HTR-8/SVneo (cell line): ENCODE measurements around the gene SCRT2.

Experiments
- DNase-seq: peaks from one replicate; pipeline ENCODE4 v3.0.0; 2011; ENCODE audit warnings: low spot score, mixed read lengths; ENCODE audit not compliant: insufficient read length
- FAIRE-seq: peaks from 2 replicates; lab custom pipeline; 2011; peaks lifted over from hg19 to GRCh38; lab: Jason Lieb, UNC

The SCRT2 gene

DNA sequence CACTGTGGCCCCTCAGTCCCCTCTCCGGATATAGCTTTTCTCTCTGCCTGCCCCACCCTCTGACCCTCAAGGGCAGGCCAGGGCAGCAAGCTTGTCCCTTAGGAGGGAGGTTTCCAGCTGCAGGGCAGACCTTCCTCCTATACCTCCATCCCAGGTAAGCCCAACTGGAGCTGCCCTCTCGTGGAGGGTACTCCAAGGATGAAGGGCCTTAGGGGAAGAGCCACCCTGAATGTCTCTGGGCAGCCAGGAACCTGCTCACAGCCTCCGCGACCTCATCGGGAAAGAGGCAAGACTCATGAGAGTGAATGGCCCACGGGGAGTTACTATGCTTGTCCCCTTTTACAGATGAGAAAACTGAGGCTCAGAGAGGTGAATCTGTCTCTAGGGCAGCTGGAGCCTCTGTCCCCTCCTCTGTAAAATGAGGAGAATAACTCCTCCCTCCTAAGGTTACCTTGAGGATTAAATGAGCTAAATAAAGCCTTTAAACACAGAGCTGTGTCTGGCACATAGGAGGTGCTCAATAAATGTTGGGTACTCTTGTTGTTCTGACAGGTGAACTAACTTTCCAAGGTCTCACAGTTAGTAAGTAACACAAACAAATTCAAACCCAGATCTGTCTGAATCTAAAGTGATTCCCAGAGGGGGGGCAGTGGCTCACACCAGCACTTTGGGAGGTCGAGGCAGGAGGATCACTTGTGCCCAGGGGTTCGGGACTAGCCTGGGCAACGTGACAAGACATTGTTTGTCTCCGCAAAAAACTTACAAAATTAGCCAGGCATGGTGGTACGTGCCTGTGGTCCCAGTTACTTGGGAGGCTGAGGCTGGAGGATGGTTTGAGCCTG lies 34.7 kb downstream of the SCRT2 start:
- no peak for FAIRE-seq

DNA sequence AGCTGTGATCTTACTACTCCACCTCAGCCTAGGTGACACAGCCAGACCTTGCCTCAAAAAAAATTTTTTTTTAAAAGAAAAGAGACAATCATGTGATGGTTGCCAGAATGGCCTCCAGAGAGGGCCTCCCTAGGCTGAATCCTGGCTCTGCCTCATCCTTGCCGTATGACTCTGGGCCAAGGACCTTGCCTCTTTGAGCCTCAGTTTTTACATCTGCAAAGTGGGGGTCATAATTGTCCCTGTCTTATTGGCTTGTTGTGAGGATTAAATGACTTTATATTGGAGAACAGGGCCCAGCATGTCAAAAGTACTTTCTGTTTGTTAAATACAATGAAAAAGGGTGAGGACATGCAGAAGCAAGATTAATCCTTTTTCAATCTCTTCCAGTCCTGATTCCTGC lies 37.0 kb downstream of the SCRT2 start:
- no peak for FAIRE-seq
- DNase-seq = no peak

More for the DNA sequence above, 34.7 kb downstream of the SCRT2 start:
- no peak for DNase-seq

DNA sequence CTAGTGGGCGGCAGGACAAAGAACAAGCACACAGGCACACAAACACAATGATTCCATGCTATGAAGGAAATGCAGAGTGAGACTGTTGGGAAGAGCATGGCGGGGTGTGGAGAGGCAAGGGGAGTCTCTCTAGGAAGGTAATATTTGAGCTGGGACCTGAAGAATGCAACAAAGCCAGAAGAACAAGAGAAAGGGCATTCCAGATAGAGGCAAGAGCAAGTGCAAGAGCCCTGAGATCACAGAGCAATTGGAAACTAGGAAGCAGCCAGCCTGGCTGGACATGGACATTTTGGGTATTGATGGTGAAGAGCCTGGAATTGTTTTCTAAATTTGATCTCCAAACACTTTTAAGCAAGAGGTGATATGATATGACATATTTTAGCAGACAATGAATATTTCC lies 38.0 kb downstream of the SCRT2 start:
- no peak for FAIRE-seq

DNA sequence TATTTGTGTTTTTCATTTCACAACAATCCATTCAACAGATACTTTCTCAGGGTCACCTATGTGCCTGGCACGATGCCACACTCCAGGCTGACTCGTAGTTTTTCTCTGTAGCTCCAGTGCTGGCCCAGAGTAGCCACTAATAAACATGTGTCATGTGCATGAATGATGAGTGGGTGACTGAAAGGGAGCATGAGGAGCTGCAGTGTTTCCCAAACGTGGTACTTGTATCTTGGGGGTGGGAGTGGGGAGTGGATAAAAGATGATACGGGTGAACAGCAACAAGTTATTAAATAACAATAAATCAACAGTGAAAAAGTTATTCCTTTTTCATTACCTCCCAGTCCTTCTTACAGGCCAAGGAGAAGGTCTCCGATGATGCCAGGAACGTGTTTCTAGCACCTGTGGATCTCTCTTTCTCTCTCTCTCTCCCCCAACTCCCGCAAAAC lies 39.7 kb downstream of the SCRT2 start:
- FAIRE-seq (no peak), DNase-seq (no peak)

More for the DNA sequence above, 38.0 kb downstream of the SCRT2 start:
- no peak for DNase-seq

DNA sequence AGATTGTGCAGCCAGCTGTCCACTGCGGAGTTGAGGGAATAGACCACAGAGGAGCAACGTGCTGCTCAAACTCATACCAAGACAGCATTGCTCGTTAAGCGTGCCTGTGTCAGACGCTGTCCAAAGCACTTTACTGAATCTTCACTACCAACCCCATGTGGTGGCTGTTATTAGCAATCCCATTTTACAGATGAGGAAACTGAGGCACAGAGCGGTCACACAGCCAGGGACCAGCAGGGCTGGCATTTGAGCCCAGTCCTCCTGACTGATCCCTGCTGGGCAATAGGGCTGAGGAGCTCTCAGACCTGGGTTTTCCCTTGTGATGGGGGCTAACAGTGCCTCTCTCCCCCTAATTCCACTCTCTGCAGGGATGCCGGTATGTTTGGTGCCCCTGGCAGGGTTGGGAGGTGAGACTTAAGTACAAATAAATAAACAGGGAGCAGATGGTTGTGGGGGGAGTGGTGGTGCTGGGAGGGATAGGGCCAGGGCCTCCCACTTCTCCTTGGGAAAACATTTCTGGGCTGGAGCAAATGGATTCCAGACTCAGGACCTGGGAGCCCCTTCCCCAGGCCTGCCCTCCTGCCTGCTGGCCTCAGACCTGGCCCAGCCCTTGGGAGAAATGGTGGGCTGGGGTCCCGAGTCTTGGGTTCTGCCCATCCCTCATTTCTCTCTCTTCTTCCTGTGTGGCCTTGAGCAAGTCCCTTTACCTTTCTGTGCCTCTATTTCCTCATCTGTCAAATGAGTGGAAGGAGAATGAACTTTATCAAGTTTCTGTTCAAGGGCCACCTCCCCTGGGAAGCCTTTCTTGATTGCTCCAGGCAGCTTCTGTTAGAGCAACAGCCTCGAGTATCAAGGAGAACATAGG lies 40.3 kb downstream of the SCRT2 start:
- FAIRE-seq (no peak), DNase-seq (no peak)

DNA sequence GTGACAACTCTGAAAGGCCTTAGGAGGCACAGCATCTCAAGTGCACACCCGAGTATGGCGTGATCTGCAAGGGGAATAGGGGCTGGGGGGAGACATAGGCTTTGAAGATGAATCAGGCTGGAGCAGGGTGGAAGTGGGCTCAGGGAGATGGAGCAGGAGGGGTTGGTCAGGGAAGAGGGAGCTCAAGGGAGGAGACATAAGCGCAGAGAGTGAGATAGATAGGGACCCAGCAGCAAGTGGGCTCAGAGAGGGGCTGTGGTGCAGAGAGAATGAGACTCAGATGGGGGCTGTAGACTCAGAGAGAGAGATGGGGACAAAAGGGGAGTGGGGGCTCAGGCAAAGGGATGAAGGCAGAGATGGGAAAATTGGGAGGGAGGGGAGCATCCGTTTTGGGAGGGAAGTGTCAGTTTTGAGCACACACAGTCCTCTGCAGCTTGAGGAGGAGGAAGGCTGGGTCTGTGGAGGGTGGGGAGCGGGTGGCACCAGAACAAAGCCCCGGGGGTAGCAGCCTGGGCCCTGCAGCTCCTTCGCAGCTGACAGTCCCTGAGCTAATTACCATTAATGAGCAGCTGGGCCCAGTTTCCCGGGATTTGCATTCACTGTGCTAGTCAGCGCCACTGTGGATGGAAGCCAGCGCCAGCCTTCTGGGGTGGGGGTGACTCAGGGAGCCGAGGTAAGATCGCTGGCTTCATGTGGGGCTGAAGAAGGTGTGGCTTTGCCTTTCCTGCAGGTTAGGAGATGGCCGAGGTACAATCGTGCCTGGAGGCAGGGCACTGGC lies 41.3 kb downstream of the SCRT2 start:
- no peak for DNase-seq
- no peak for FAIRE-seq

DNA sequence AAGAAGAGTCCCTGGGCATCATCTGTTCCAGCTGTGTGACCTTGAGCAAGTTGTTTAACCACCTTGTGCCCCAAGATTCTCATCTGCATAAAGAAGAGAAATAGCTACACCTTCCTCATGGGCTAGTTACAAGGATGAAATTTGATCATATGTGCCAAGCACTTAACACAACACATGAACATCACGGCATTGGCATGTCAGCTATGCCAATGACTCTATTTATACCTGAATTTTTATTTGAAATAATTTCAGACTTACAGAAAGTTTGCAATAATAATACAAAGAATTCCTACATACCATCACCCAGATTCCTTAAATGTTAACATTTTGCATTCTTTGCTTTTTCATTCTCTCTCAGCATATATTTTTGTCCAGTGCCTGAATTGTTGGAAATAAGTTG lies 44.5 kb downstream of the SCRT2 start:
- FAIRE-seq (no peak), DNase-seq (no peak)

DNA sequence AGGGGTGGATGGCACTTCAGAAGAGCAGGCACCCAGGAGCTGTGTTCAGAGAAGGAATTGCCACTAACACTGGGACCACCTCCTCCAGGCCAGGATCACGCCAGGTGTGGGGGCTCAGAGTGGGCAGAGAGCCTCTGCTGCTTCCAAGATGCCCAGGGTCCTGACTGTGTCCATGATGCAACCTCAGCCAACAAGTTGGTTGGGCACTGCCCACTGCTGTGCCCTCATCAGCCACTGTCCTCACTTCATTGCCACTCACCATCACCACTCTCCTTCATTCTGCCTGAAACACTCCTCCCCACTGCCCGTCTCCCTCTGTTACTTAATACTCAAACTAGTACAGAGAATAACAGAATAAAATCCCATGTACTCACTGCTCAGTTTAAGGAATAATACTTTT lies 49.0 kb downstream of the SCRT2 start:
- no peak for DNase-seq
- FAIRE-seq = no peak

DNA sequence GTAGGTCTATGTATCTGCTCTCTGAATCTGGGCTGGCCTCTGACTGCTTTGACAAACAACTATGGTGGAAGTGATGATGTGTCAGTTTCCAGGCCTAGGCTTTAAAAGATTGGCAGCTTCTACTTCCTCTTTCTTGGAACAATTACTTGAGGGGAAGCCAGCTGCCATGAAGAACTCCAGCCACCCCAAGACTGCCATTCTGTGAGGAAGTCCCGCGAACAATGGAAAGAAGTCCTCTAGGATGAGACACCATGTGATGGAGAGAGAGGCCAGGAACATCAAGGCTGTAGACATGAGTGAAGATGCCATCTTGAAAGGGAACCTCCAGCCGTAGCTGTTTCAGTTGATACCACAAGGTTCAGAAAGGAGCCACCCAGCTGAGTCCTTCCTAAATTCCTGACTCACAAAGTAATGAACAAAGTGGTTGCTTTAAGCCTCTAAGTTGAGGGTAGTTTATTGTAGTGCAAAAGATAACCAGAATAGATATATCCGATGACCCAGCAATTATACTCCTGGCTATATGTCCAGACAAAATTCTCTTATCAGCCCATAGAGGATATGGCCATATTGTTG lies 50.2 kb downstream of the SCRT2 start:
- FAIRE-seq = no peak
- no peak for DNase-seq

DNA sequence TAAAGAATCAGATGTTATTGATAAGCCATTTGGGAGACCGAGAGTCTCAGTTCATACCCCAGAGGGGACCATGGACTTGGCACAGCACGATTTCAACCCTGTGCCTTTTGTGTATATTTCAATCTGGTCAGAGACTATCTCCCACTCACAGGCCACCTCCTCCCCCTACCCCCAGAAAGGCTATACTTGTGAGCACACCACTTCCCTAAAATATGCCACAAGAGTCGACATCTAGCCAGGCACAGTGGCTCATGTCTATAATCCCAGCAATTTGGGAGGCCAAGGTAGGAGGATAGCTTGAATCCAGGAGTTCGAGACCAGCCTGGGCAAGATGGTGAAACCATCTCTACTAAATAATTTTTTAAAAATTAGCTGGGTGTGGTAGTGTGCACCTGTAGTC lies 51.9 kb downstream of the SCRT2 start:
- FAIRE-seq = no peak
- no peak for DNase-seq

DNA sequence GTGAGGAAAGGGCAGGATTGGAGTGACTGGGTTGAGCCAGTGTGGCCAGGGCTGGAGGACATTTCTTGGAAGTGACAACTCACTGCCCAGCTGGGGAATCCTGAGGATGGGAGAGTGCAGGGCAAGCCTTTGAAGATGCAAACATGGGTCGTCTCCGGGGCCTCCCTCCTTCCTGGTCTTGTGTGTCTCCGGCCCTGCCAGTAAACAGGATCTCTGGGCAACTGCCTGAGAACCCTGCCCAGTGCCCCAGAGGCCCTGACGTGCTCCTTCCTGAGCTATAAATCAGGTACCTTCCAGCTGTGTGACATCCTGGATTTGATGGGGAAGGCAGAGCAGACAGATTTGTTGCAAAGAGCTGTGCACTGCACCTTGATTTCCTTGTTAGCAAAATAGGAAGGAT lies 52.6 kb downstream of the SCRT2 start:
- no peak for DNase-seq
- no peak for FAIRE-seq

DNA sequence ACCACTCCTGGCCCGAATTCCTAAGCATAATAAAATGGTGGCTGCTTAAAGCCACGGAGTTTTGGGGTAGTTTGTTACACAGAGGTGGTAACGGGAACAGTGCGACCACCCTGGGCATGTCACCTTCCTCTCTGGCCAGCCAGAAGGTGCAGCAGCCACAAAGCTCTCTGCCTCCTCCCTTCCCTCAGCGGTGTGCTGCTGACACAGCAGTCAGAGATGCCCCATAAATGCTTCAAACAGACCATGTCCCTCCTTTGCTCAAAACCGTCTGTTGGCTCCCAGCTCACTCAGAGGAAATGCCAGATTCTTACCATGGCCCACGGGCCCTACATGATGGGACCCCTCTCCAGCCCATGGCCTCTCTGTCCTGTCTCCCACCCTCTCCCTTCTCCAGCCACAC lies 53.4 kb downstream of the SCRT2 start:
- DNase-seq (no peak), FAIRE-seq (no peak)

DNA sequence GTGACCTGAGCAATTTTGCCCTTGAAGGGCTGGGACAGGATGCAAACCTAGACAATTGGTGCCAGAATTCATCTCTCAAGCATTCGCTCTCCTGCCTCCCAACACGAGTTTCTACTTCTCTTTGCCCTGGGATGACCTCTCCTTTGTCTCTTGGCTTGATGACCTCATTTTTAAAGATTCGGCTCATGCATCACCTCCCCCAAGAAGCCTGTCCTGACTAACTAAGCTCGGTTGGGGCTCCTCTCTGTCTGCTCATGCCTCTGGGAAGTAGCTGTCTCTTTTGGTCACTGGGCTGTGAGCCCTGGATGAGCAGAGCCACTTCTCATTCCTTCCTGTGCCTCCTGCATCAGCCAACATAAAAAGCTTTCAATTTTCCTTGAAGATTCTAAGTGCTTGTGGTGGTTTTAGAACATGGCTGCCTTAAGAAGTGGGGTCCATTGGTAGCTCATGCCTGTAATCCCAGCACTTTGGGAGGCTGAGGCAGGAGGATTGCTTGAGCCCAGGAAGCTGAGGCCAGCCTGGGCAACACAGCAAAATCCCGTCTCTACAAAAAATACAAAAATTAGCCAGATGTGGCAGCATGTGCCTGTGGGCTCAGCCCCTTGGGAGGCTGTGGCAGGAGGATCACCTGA lies 54.4 kb downstream of the SCRT2 start:
- no peak for DNase-seq
- FAIRE-seq = no peak

DNA sequence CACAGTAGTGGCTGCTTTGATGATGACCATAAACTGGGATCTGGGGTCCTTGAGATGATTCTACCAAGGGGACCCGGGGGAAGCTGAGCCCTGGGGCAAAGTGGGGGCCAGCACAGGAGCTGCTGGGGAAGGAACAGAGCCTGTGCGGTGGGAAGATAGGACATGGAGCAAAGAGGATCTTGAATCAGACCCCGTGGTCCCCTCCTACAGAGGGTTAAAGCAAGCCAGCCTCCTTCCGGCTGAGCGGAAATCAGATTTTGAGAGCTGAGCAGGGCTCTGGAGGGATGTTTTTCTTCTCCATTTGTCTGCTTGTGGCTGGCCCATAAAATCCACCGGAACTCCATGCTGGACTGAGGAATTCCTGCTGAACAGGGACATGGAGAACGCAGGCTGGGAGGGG lies 55.4 kb downstream of the SCRT2 start:
- no peak for DNase-seq
- FAIRE-seq = no peak

DNA sequence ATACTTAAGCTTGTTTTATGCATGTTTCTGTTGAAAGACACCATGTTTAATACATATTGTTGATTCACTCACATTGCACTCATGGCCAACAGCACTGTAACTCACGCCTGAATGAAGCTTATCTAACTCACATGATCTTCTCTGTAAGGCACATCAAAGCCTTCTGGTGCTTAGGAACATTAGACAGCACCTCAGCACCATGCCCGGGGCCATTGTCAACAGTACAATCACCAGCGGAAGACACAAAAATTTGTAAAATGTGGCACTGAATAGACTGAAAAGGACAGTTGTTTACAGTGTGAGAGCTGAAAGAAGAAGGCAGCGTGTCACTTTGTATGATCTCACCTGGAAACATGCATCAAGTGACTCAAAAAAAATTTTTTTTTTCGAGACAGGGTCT lies 56.6 kb downstream of the SCRT2 start:
- FAIRE-seq = no peak
- DNase-seq = no peak

DNA sequence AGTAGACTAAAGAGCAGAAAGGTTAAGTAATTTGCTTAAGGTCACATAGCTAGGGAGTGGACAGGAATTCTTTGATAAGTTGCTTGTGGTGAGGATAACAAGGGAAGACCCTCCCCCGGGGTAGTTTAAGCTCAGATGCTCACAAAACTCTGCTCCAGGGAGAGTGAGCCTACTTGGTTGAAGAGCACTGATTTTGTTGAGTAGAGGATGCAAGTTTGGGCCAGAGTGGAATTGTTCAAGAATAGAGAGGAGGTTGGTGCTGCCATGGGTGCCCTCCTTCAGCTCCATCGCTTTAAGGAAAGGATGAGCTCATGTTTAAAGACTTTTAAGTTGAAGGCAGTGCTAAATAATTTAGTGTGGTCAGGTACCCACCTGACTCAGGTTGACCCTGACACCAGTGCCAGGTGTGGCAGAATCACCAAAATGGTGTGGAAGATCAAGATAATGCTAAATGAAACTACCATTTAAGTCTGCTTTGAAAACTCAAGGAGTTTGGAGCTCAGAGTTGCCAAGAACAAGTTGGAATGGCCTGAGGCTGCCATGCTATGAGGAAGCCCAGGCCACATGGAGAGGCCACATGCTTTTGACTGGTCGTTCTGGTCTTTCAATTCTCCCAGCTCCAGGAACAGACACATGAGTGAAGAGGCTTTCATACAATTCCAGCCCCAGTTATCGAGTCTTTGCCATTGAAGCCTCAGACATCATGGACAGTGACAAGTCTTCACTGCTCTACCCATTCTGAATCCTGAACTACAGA lies 57.5 kb downstream of the SCRT2 start:
- DNase-seq (no peak), FAIRE-seq (no peak)

DNA sequence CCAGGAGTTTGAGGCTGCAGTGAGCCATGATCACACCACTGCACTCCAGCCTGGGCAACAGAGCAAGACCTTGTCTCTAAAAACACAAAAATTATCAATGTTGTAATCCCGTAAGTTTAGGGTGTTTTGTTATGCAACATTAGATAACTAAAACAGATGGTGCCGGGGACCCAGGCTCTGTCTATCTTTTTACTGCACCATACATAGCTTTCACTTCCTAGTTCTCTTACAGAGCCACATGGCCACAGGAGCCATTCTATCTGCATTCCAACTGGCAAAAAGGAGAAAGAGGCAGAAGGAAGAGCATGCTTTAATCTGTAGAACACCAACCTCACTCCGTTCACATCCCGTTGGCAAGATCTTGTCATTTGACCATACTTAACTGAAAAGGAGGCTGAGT lies 60.1 kb downstream of the SCRT2 start:
- no peak for DNase-seq
- peak; percentile 42 for FAIRE-seq

DNA sequence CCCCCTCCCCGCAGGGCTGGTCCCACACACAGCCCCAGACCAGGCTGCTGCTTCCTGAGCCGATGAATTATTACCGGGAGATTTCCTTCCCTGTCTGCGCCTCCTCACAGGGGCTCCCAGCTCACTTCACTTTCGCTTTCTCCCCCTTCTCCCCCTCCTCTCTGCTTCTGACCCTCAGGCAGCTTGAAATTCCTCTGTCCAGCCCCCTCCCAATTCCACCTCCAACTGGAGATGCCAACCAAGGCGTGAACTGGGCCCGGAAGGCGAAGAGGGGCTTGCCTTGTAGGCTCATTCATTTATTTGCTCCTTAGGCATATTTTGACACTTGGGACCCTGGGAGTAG lies 63.8 kb downstream of the SCRT2 start:
- DNase-seq (no peak), FAIRE-seq (no peak)
